Measurements from ENCODE around the gene CD164. TPM values are rescaled to one million over a fixed set of nuclear protein-coding genes. Genes with fewer than 3 reads are reported as not detected.

Gene CD164
- total and polyA plus RNA-seq, 2 donors (not counting 3 experiments of a cell fraction or from before 2014, with no cell fraction given): 116 to 172 TPM

- Histone ChIP-seq H3K27ac (ENCODE audit: insufficient read depth, low read depth, low read length) (no peak overlapping the region), H3K9me3 (replicated peaks; ENCODE audit: control insufficient read depth, insufficient read depth, low read length) (no peaks in the 10 kb centered on the region), H4K20me1 (replicated peaks; ENCODE audit: control insufficient read depth, extremely low read depth, insufficient read depth, low read length) (no peaks in the 10 kb centered on the region), H3K27me3 (ENCODE audit: control insufficient read depth in 2 of 2, insufficient read depth in 2 of 2, low read length in 2 of 2) (peaks cover 4 to 5% of the 10 kb centered on the region in 2 experiments), H3K9me1 (replicated peaks; ENCODE audit: control insufficient read depth, extremely low read depth, insufficient read depth, low read length) (no peaks in the 10 kb centered on the region), H3K4me2 (ENCODE audit: insufficient read depth, low read length) (no peak overlapping the region), H3K4me3 (replicated peaks in 1 of 3; ENCODE audit: insufficient read depth in 1 of 3, low read depth in 1 of 3, low read length in 3 of 3) (no peak overlapping the region), H3K79me2 (ENCODE audit: control insufficient read depth, insufficient read depth, low read length) (no peaks in the 10 kb centered on the region), H3K9ac (replicated peaks; ENCODE audit: extremely low read depth, insufficient read depth, low read length) (no peak overlapping the region), H3K4me1 (ENCODE audit: control insufficient read depth, extremely low read depth, insufficient read depth, low read length) (no peaks in the 10 kb centered on the region), H2AFZ (ENCODE audit: low read depth, low read length) (no peak overlapping the region), H3K36me3 (ENCODE audit: control insufficient read depth in 2 of 2, extremely low read depth in 1 of 2, insufficient read depth in 2 of 2, low read length in 2 of 2) (no peaks in the 10 kb centered on the region)
- DNase-seq (ENCODE audit: low read depth, low spot score): no peak
- no peak for FAIRE-seq
- dilution Hi-C loops (cut with MboI; ENCODE audit: extremely low pct_ligation_motif_present, low sequenced_read_pairs): no loop called here
- ChIA-PET CTCF (no interaction called here), POLR2A (no interaction called here)
- no TSS peak for BruUV-seq (replicated peaks)
- intact Hi-C loops (cut with micrococcal nuclease): no loop called here
- TF ChIP-seq POLR2A (IDR thresholded peaks at IDR 0.05; ENCODE audit: low read depth, low read length): no peak
- TF ChIP-seq, protein P1, sequence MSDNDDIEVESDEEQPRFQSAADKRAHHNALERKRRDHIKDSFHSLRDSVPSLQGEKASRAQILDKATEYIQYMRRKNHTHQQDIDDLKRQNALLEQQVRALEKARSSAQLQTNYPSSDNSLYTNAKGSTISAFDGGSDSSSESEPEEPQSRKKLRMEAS (IDR thresholded peaks at IDR 0.05; ENCODE audit: insufficient read depth, insufficient read length): no peak
- no peak for TF ChIP-seq GATA2 (IDR thresholded peaks at IDR 0.05; ENCODE audit: insufficient read depth, insufficient read length, low read depth, low read length)
- no peak for TF ChIP-seq EZH2 (IDR thresholded peaks at IDR 0.05; ENCODE audit: borderline replicate concordance, low read depth, low read length, severe bottlenecking)
- TF ChIP-seq POLR2AphosphoS5 (IDR thresholded peaks at IDR 0.05; ENCODE audit: insufficient read depth, low read depth, low read length): no peak
- no peak for TF ChIP-seq FOS (IDR thresholded peaks at IDR 0.05; ENCODE audit: borderline replicate concordance, insufficient read depth, low read length)
- no peak for TF ChIP-seq JUN (IDR thresholded peaks at IDR 0.05; ENCODE audit: borderline replicate concordance, insufficient read depth, insufficient read length, low read depth)
- TF ChIP-seq MYC (IDR thresholded peaks at IDR 0.05; ENCODE audit: low read depth, low read length): no peak
- TF ChIP-seq, protein P2, sequence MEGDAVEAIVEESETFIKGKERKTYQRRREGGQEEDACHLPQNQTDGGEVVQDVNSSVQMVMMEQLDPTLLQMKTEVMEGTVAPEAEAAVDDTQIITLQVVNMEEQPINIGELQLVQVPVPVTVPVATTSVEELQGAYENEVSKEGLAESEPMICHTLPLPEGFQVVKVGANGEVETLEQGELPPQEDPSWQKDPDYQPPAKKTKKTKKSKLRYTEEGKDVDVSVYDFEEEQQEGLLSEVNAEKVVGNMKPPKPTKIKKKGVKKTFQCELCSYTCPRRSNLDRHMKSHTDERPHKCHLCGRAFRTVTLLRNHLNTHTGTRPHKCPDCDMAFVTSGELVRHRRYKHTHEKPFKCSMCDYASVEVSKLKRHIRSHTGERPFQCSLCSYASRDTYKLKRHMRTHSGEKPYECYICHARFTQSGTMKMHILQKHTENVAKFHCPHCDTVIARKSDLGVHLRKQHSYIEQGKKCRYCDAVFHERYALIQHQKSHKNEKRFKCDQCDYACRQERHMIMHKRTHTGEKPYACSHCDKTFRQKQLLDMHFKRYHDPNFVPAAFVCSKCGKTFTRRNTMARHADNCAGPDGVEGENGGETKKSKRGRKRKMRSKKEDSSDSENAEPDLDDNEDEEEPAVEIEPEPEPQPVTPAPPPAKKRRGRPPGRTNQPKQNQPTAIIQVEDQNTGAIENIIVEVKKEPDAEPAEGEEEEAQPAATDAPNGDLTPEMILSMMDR (IDR thresholded peaks at IDR 0.05; ENCODE audit: extremely low read depth in 1 of 2, insufficient read depth in 1 of 2, low read depth in 1 of 2, low read length in 2 of 2): no peak
These were observed 52.0 kb downstream of the CD164 start for GRCh38 chr6:109330263-109330662.

Measured in endothelial cell of umbilical vein (primary cell).